Spleen (tissue), 7 donors: ENCODE results near the gene AEBP1.

Experiments
- POLR2A ChIP-seq, 3 donors: fragments of 450-650 bp; IDR thresholded peaks; one replicate each; pipeline ENCODE4 v1.5.1; 2017; ENCODE audit warnings: antibody characterized with exemption in 3 of 3, mild to moderate bottlenecking in 1 of 3
- POLR2AphosphoS5 ChIP-seq, 3 donors: sonication (generic); formaldehyde crosslinking; IDR thresholded peaks; one replicate each; pipeline ENCODE4 v1.5.1; 2017; ENCODE audit warnings: antibody characterized with exemption in 3 of 3
- TF ChIP-seq, protein P1 (sequence below), 11 experiments: fragments of 200-600 bp in 7 of 11; fragments of 450-650 bp in 4 of 11; sonication (generic) in 4 of 11; IDR thresholded peaks in 8 of 11; conservative IDR thresholded peaks in 3 of 11; 1 replicate in 7 of 11; 2 replicates in 4 of 11; pipeline versions ENCODE4 v1.4.0 to v1.8.0; 2016 to 2021; ENCODE audit warnings: antibody characterized with exemption in 11 of 11, inconsistent platforms in 4 of 11, mild to moderate bottlenecking in 1 of 11
- donor health status: DM: no; HTN: no; CAD: no; lungs with moderate emphysema.
- donor health status: DM: no; HTN: no; CAD: no.
- donor health status: DM: no; HTN: no; CAD: no.

DNA sequence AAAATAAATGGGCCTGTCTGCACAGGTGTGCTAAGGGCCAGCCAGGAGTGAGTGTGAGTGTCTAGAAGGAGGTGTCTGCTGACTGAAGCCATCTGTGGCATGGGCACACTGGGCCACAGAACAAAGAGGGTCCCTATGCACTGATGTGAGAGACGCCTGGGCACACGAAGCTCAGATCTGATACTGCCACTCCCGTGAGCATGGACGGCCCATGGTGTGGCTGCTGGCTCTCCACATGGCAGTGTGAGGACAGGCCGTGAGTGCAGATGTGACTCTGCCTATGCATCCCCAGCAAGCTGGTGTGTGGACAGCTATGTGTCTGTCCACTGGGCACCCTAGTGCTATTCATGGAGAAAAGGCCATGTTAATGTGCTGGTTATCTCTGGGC lies 49.8 kb downstream of the AEBP1 start:
- TF ChIP-seq, protein P1, sequence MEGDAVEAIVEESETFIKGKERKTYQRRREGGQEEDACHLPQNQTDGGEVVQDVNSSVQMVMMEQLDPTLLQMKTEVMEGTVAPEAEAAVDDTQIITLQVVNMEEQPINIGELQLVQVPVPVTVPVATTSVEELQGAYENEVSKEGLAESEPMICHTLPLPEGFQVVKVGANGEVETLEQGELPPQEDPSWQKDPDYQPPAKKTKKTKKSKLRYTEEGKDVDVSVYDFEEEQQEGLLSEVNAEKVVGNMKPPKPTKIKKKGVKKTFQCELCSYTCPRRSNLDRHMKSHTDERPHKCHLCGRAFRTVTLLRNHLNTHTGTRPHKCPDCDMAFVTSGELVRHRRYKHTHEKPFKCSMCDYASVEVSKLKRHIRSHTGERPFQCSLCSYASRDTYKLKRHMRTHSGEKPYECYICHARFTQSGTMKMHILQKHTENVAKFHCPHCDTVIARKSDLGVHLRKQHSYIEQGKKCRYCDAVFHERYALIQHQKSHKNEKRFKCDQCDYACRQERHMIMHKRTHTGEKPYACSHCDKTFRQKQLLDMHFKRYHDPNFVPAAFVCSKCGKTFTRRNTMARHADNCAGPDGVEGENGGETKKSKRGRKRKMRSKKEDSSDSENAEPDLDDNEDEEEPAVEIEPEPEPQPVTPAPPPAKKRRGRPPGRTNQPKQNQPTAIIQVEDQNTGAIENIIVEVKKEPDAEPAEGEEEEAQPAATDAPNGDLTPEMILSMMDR (IDR thresholded peaks at IDR 0.05 in 8 of 11, conservative IDR thresholded peaks at IDR 0.05 in 3 of 11) = no peak
- TF ChIP-seq POLR2A (IDR thresholded peaks at IDR 0.05) (no peak), POLR2AphosphoS5 (IDR thresholded peaks at IDR 0.05) (no peak)
